Pancreas (tissue), 10 donors: ENCODE measurements around the gene MEF2D. TPM values are rescaled to one million over a fixed set of nuclear protein-coding genes. Genes with fewer than 3 reads are reported as not detected.
A peak's percentile ranks its signal among the peaks of the same experiment; 100 is the strongest.

Source experiments
- ATAC-seq, 4 donors: fragments of 200-7000 bp; cut with Tn5 transposase; one replicate each; pipeline versions ENCODE4 v1.8.0 to v1.9.1; 2020; ENCODE audit warnings: mild to moderate bottlenecking in 4 of 4, moderate library complexity in 4 of 4
- DNase-seq, 6 donors: peaks; one replicate each; pipeline ENCODE4 v3.0.0-alpha.2; 2020
- FAIRE-seq: peaks from 2 replicates; lab custom pipeline; 2012; peaks lifted over from hg19 to GRCh38; lab: Jason Lieb, UNC
- H3K27ac ChIP-seq, 4 donors: fragments of 200-600 bp; sonication (generic); 1 replicate in 3 of 4; 2 replicates in 1 of 4; pipeline versions ENCODE4 v1.5.0 to v1.8.0; 2020
- H3K27me3 ChIP-seq, 4 donors: fragments of 200-600 bp; one replicate each; pipeline ENCODE4 v1.8.0; 2021
- H3K36me3 ChIP-seq, 3 donors: fragments of 200-600 bp; sonication (generic) in 1 of 3; one replicate each; pipeline versions ENCODE4 v1.5.0 to v1.8.0; 2020 to 2021
- H3K4me1 ChIP-seq, 3 donors: fragments of 200-600 bp; one replicate each; pipeline ENCODE4 v1.8.0; 2021
- H3K4me3 ChIP-seq, 4 donors: fragments of 200-600 bp; sonication (generic) in 2 of 4; one replicate each; pipeline versions ENCODE4 v1.5.0 to v1.8.0; 2020 to 2021
- H3K9me3 ChIP-seq, 4 donors: fragments of 200-600 bp; one replicate each; pipeline ENCODE4 v1.8.0; 2021
- CTCF ChIP-seq, 4 donors: fragments of 200-600 bp; sonication (generic) in 3 of 4; IDR thresholded peaks; one replicate each; pipeline versions ENCODE4 v1.5.0 to v1.8.0; 2021; ENCODE audit warnings: antibody characterized with exemption in 4 of 4
- WGBS, 2 donors: extraction: QIAGEN DNeasy Blood & Tissue Kit; methylation state at CpG; one replicate each; pipeline ENCODE4 v1.1.7; 2013; 5-methylcytosine and 5-hydroxymethylcytosine counted together
- intact Hi-C, 3 donors: fragments of 100-400 bp; cut with DNase I; formaldehyde crosslinking; loops; one replicate each; pipeline versions ENCODE4 v1.11.1 to v1.14.2; 2022
- polyA plus RNA-seq, 2 donors: library from polyadenylated mRNA; stranded (reverse); fragments of 200-250 nt; gene quantifications; one replicate each; pipeline ENCODE4 v1.2.3, GENCODE V29; 2013
- total RNA-seq, 6 donors: library from RNA; stranded (reverse); fragmentation: NEBNext Ultra II Directional in 4 of 6; extraction: Animal tissue kit (Norgen Biotek cat#: 25700) in 4 of 6; gene quantifications; one replicate each; pipeline versions ENCODE4 v1.2.1 to v1.2.4, GENCODE V29; 2021 to 2023
- donor health status: healthy with polysubstance abuse.
- donor health status: DM: no; HTN: no; CAD: no; lungs with moderate emphysema.
- donor health status: DM: no; HTN: no; CAD: no.
- donor health status: control.
- donor health status: control.
- donor health status: Bipolar disorder and iron deficiency.
- donor health status: DM: yes; HTN: yes; CAD: no.
- donor health status: DM: no; HTN: no; CAD: no.
- donor health status: DM: no; HTN: no; CAD: no.
- donor health status: DM: yes; HTN: yes; CAD: no.

The MEF2D gene
- total and polyA plus RNA-seq, 8 donors, result 15.7 to 31.8 (median 23.6) TPM

DNA sequence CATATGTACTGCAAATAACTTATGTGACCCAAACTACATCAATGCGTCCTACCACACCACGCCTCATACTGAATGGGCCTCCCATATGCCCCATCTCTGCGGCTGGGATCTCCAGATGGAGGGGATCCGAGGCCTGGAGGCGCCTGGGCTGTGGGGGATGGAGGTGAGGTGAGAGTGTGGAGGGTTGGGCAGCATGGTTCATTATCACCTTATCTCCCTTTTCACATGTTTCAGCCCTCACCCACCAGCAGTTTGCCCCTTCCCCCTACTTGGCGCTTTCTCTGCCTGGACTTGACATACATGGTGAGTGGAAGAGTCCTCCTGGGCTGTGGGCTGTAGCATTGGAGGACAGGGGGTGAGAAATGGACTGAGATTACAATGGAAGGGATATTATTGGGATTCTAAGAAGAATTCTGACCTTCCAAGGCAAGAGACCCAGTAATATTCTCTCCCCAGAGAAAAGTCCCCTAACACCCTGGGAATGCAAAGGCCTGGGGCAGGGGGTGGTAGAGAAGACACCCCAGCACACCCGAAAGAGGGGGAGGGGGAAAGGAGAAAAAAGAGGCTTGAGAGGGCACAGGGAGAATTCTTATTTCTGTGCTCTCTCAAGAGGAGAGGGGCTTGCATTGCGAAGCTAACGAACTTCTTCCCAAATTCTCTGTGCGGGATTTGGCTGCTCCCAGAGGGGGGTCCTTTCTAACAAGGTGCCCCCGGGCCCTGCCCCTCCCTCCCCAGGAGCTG lies 61.4 kb downstream of the MEF2D start:
- Histone ChIP-seq H3K27ac (no peak overlapping the region), H3K36me3 (no peaks in the 10 kb centered on the region), H3K9me3 (no peaks in the 10 kb centered on the region)

GRCh38 chr1:156438278-156438987 lies 62.1 kb downstream of the MEF2D start:
- Histone ChIP-seq H3K27ac (no peak overlapping the region), H3K9me3 (no peaks in the 10 kb centered on the region), H3K4me1 (peaks cover 0 to 3% (median 0%) of the 10 kb centered on the region in 3 donors), H3K4me3 (no peak overlapping the region), H3K27me3 (peaks cover 0 to 62% (median 8%) of the 10 kb centered on the region in 4 donors), H3K36me3 (no peaks in the 10 kb centered on the region)
- DNase-seq, result no peak
- ATAC-seq, result no peak
- intact Hi-C loops, result no loop called here
- no peak for FAIRE-seq
- TF ChIP-seq CTCF (IDR thresholded peaks at IDR 0.05), result no peak
- 64 to 66% methylated on average over 7 of the region's 7 CpGs for WGBS, 2 donors

More for the DNA sequence above, 61.4 kb downstream of the MEF2D start:
- no peak for DNase-seq
- 45 to 52% methylated on average over 11 of the region's 11 CpGs for WGBS, 2 donors
- intact Hi-C loops, result no loop called here
- no peak for TF ChIP-seq CTCF (IDR thresholded peaks at IDR 0.05)
- FAIRE-seq, result no peak
- peaks cover 0 to 3% (median 0%) of the 10 kb centered on the region in 3 donors for H3K4me1 ChIP-seq
- ATAC-seq, result no peak
- no peak overlapping the region for H3K4me3 ChIP-seq
- H3K27me3 ChIP-seq, result peaks cover 0 to 61% (median 8%) of the 10 kb centered on the region in 4 donors

- DNase-seq, result no peak
- H3K4me1 ChIP-seq, result peaks cover 0 to 3% (median 0%) of the 10 kb centered on the region in 3 donors
- H3K27ac ChIP-seq, result no peak overlapping the region
- no peaks in the 10 kb centered on the region for H3K36me3 ChIP-seq
- H3K27me3 ChIP-seq, result peaks cover 0 to 62% (median 8%) of the 10 kb centered on the region in 4 donors
- no peak for ATAC-seq
- intact Hi-C loops, result no loop called here
- FAIRE-seq, result no peak
- 39 to 41% methylated on average over 19 of the region's 19 CpGs for WGBS, 2 donors
- H3K4me3 ChIP-seq, result no peak overlapping the region
- TF ChIP-seq CTCF (IDR thresholded peaks at IDR 0.05), result no peak
- H3K9me3 ChIP-seq, result no peaks in the 10 kb centered on the region
Observed at GRCh38 chr1:156437037-156437867, 63.3 kb downstream of the MEF2D start.

DNA sequence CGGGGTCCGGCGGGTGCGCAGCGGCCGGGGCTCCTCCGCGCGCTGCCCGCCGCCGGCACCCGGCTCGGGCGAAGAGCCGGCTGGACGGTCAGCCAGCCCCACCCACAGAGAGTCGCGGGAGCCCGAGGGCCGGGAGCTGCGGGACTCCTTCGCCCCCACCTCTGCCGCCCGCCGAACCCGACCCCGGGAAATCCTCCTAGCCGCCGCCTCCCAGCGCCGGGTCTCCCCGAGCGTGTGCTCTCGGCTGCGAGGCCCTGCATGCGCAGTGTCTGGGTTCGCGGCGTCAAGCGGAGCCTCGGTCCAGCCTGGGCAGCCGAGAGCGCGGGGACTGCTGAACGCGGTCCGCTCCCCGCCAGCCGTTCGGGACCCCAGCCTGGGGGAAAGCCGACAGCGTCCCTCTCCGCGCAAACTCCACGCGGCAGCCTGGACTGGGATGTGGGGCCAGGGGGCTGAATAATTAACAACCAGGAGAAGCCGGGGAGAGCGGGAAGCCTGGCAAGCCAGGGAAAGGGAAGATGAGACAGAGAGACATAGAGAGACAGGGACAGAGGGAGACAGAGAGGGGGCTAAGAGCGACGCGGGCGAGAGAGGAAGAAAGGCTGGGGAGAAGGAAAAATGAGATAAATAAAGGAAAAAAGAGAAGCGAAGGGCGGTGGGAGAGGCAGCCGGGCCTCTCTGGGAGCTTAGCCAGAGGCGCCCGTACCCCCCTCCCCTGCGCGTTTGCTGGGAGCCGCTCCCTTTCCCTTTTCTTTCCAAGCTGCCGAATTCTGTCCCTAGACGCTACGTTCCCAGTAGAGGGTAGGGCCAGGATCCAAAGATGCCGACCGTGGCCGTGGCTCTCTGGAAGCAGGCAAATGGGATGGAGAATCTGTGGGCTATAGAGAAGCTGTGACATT lies 64.2 kb downstream of the MEF2D start:
- intact Hi-C loops, result no loop called here
- H3K27me3 ChIP-seq, result peaks cover 0 to 59% (median 8%) of the 10 kb centered on the region in 4 donors
- no peaks in the 10 kb centered on the region for H3K9me3 ChIP-seq
- TF ChIP-seq CTCF (IDR thresholded peaks at IDR 0.05), result no peak
- peaks cover 0 to 3% (median 0%) of the 10 kb centered on the region in 3 donors for H3K4me1 ChIP-seq
- FAIRE-seq, result no peak
- H3K4me3 ChIP-seq, result peak overlapping the region in 2 of 4 donors; percentile 21 to 40
- DNase-seq, result peak in 1 of 6 donors; percentile 71
- ATAC-seq, result peak; percentile 46 to 80 (median 66)
- H3K27ac ChIP-seq, result no peak overlapping the region
- no peaks in the 10 kb centered on the region for H3K36me3 ChIP-seq
- 4 to 5% methylated on average over 66 to 77 of the region's 77 CpGs for WGBS, 2 donors
